Measurements from ENCODE around the gene ERBIN.

- no peak for TF ChIP-seq PATZ1 (CRISPR knock-in tag; IDR thresholded peaks at IDR 0.05)
- TF ChIP-seq EHMT2 (IDR thresholded peaks at IDR 0.05; ENCODE audit: borderline replicate concordance, low read depth, low read length) = no peak
- no peak for TF ChIP-seq ATF4 (CRISPR knock-in tag; IDR thresholded peaks at IDR 0.05)
- TF ChIP-seq ZNF230 (CRISPR knock-in tag; IDR thresholded peaks at IDR 0.05) = no peak
Observed at GRCh38 chr5:66012271-66012670, 85.9 kb downstream of the ERBIN start.

All from HepG2 (cell line).